GM13976 (cell line): ENCODE measurements around the gene MSRB1.

Experiments used
- DNase-seq: peaks from one replicate; pipeline ENCODE4 v3.0.0; 2012; ENCODE audit warnings: low spot score
- CTCF ChIP-seq: IDR thresholded peaks from 2 replicates; pipeline ENCODE4 v1.5.1; 2012; ENCODE audit warnings: borderline replicate concordance, mild to moderate bottlenecking; ENCODE audit not compliant: insufficient read depth; ENCODE audit errors: extremely low read depth, missing control alignments, control extremely low read depth
- in situ Hi-C: fragments of 300-500 bp; cut with MboI; formaldehyde crosslinking; loops from one replicate; pipeline ENCODE4 v1.12.0; 2022; ENCODE audit warnings: low sequenced_read_pairs, mixed read lengths, inconsistent platforms; ENCODE audit not compliant: unreplicated experiment

The MSRB1 gene

GRCh38 chr16:1989209-1990100 is 46.5 kb upstream of the MSRB1 start, which contains the start of gene SYNGR3:
TSS of gene SYNGR3 (plus strand) at chr16:1989970. CDS start at chr16:1990103, 133 bp downstream.
- in situ Hi-C loops = no loop called here
- TF ChIP-seq CTCF = no peak
- DNase-seq = peak; percentile 66

- no peak for TF ChIP-seq CTCF
Observed at GRCh38 chr16:1987198-1987597, 44.2 kb upstream of the MSRB1 start.

GRCh38 chr16:1985466-1986150 is 42.6 kb upstream of the MSRB1 start:
- TF ChIP-seq CTCF = no peak
- in situ Hi-C loops = no loop called here
- no peak for DNase-seq

More at GRCh38 chr16:1987198-1987597, 44.2 kb upstream of the MSRB1 start:
- in situ Hi-C loops = no loop called here
- DNase-seq = no peak

- in situ Hi-C loops = no loop called here
- no peak for TF ChIP-seq CTCF
- no peak for DNase-seq
Observed at GRCh38 chr16:1984347-1985225, 41.6 kb upstream of the MSRB1 start.

GRCh38 chr16:1983544-1984346 is 40.7 kb upstream of the MSRB1 start, which contains the start of gene GFER:
TSS of gene GFER (plus strand) at chr16:1984193. CDS start at chr16:1984219, 26 bp downstream.
- in situ Hi-C loops = no loop called here
- peak; percentile 98 for DNase-seq
- TF ChIP-seq CTCF = peak; percentile 76
